Activated CD4-positive, alpha-beta memory T cell treated with anti-CD3 and anti-CD28 coated beads for 36 hours (primary cell): ENCODE measurements around the gene TSR3. TPM values are rescaled to one million over a fixed set of nuclear protein-coding genes. Genes with fewer than 3 reads are reported as not detected.

ENCODE experiments used
- CTCF ChIA-PET: fragments of 350-600 bp; sonication (Branson Sonifier 250); formaldehyde crosslinking; loops from one replicate; lab custom pipeline; 2021; ENCODE audit warnings: antibody characterized with exemption, inconsistent platforms; lab: Charles Lee
- POLR2A ChIA-PET: fragments of 350-600 bp; sonication (Branson Sonifier 250); formaldehyde crosslinking; loops from one replicate; lab custom pipeline; 2021; ENCODE audit warnings: antibody characterized with exemption; lab: Charles Lee
- DNase-seq: peaks from one replicate; pipeline ENCODE4 v3.0.0-alpha.2; 2020
- H3K27ac Mint-ChIP-seq: one replicate; pipeline ENCODE4 v1.8.0; 2021; ENCODE audit warnings: mixed read lengths
- H3K27me3 Mint-ChIP-seq: one replicate; pipeline ENCODE4 v1.8.0; 2021; ENCODE audit warnings: mixed read lengths
- H3K36me3 Mint-ChIP-seq: one replicate; pipeline ENCODE4 v1.8.0; 2021; ENCODE audit warnings: mixed read lengths
- H3K4me1 Mint-ChIP-seq: one replicate; pipeline ENCODE4 v1.8.0; 2021; ENCODE audit warnings: low read depth, mixed read lengths
- H3K4me3 Mint-ChIP-seq: one replicate; pipeline ENCODE4 v1.8.0; 2021; ENCODE audit warnings: mild to moderate bottlenecking, mixed read lengths
- H3K9me3 Mint-ChIP-seq: one replicate; pipeline ENCODE4 v1.8.0; 2021; ENCODE audit warnings: mixed read lengths
- intact Hi-C: fragments of 100-400 bp; cut with micrococcal nuclease; formaldehyde crosslinking; loops from one replicate; pipeline ENCODE4 v1.15.1; 2023
- total RNA-seq, 2 experiments: library from RNA; stranded (reverse); gene quantifications; one replicate each; pipeline ENCODE4 v1.2.3, GENCODE V29; 2021

TSR3 gene
- total RNA-seq, 2 experiments from 2014 or later, result 59.6 to 60.8 TPM

DNA sequence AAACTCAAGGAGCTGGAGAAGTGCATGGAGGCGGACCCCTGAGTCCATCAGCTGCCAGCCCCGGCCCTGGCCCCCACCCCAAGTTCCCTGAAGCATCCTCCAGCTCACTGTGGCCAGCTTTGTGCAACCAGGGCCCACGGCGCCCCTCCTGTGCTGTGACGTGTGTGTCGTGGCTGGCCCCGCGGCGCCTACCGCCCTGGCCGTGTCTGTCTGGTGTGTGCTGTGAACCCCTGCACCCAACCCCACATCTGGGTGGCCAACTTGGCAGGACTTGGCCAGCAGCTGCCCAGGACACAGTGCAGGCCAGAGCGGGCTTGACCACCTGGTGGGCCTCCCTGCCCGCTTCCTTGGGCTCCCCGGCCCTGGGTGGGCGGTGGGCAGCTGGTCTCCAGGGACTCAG is 3.2 kb downstream of the TSR3 start:
- Mint-ChIP-seq H3K4me3 (no peak overlapping the region), H3K27ac (no peak overlapping the region), H3K27me3 (no peaks in the 10 kb centered on the region), H3K36me3 (peaks cover 2% of the 10 kb centered on the region), H3K4me1 (peaks cover 23% of the 10 kb centered on the region), H3K9me3 (no peaks in the 10 kb centered on the region)
- CTCF ChIA-PET, result interaction anchor here (0.6 kb wide), 1 partner anchor 18 kb away, joined by 4 read pairs; no protein-coding TSS in a partner anchor
- no peak for DNase-seq
- POLR2A ChIA-PET, result no interaction called here
- intact Hi-C loops, result no loop called here

- Mint-ChIP-seq H3K9me3 (no peaks in the 10 kb centered on the region), H3K4me3 (no peak overlapping the region), H3K27me3 (no peaks in the 10 kb centered on the region), H3K4me1 (peaks cover 23% of the 10 kb centered on the region), H3K36me3 (peaks cover 2% of the 10 kb centered on the region), H3K27ac (no peak overlapping the region)
- ChIA-PET POLR2A (no interaction called here), CTCF (no interaction called here)
- DNase-seq, result no peak
- intact Hi-C loops, result no loop called here
Measured at GRCh38 chr16:1347962-1348361, 3.7 kb downstream of the TSR3 start.

- Mint-ChIP-seq H3K4me1 (peaks cover 26% of the 10 kb centered on the region), H3K4me3 (no peak overlapping the region), H3K27me3 (no peaks in the 10 kb centered on the region), H3K27ac (no peak overlapping the region), H3K9me3 (no peaks in the 10 kb centered on the region), H3K36me3 (peaks cover 2% of the 10 kb centered on the region)
- no peak for DNase-seq
- CTCF ChIA-PET, result interaction anchor here (1.3 kb wide), 1 partner anchor 16 kb away, joined by 4 read pairs; no protein-coding TSS in a partner anchor
- POLR2A ChIA-PET, result no interaction called here
- intact Hi-C loops, result no loop called here
Measured at GRCh38 chr16:1347286-1347855, 4.3 kb downstream of the TSR3 start.

DNA sequence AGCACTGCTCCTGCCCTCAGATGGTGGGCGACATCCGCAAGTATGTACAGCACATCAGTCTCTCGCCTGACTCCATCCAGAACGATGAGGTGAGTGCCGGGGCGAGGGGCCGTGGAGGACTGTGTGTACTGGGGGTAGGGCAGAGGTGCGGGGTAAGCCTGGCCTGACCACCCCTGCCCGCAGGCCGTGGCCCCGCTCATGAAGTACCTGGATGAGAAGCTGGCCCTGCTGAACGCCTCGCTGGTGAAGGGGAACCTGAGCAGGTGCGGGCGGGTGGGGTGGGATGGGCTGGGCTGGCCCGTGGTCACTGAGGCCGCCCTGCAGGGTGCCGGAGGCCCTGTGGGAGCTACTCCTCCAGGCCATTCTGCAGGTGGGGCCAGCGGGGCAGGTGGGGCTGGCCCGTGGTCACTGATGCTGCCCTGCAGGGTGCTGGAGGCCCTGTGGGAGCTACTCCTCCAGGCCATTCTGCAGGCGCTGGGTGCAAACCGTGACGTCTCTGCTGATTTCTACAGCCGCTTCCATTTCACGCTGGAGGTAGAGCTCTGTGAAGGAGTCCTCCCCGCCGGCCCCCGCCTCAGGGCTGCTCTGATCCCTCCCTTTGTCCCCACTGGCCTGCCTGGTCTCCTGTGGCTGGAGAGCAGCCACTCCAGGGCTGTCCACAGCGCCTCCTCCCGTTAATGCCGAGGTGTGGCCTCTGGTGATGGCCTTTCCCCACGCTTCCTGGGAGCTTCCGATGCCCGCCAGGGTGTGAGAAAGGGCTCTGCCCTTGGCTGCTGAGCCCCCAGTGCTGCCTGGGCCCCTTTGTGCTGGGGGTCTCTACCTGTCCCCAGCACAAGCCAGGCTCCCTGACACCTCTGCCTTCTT is 5.0 kb downstream of the TSR3 start:
- peaks cover 28% of the 10 kb centered on the region for H3K4me1 Mint-ChIP-seq
- no peak for DNase-seq
- CTCF ChIA-PET, result interaction anchor here (0.6 to 1.3 kb wide), 2 partner anchors 17 to 78 kb away, joined by 4 read pairs; no protein-coding TSS in a partner anchor
- POLR2A ChIA-PET, result interaction anchor here (1.3 kb wide), 1 partner anchor 12 kb away, joined by 4 read pairs; no protein-coding TSS in a partner anchor
- no peak overlapping the region for H3K27ac Mint-ChIP-seq
- no peaks in the 10 kb centered on the region for H3K9me3 Mint-ChIP-seq
- H3K27me3 Mint-ChIP-seq, result no peaks in the 10 kb centered on the region
- peaks cover 2% of the 10 kb centered on the region for H3K36me3 Mint-ChIP-seq
- intact Hi-C loops, result no loop called here
- H3K4me3 Mint-ChIP-seq, result no peak overlapping the region

- Mint-ChIP-seq H3K27ac (no peak overlapping the region), H3K4me1 (peaks cover 28% of the 10 kb centered on the region), H3K36me3 (no peaks in the 10 kb centered on the region), H3K4me3 (no peak overlapping the region), H3K27me3 (no peaks in the 10 kb centered on the region), H3K9me3 (no peaks in the 10 kb centered on the region)
- DNase-seq, result no peak
- POLR2A ChIA-PET, result interaction anchor here (0.7 to 1.3 kb wide), 2 partner anchors 11 to 37 kb away, joined by 3 to 4 read pairs; no protein-coding TSS in a partner anchor
- CTCF ChIA-PET, result interaction anchor here (0.6 to 1.3 kb wide), 2 partner anchors 18 to 79 kb away, joined by 4 read pairs; no protein-coding TSS in a partner anchor
- intact Hi-C loops, result no loop called here
Measured at GRCh38 chr16:1345651-1346421, 5.8 kb downstream of the TSR3 start.

DNA sequence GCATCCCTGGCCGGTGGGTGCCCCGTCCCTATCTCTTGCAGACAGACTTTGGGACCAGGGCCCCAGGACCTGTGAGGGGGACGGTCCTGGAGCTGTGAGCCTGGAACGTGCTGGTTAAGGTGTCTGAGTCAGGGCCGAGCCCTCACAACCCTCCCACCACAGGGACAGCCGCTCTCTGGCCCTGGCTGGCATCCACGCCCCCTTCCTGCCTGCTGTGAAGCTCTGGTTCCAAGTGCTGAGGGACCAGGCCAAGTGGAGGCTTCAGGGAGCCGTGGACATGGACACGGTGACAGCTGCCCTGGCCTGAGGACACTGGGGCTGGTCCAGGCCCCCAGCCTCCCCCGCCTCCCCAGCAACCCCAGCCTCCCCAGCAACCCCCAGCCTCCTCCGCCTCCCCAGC is 6.6 kb downstream of the TSR3 start:
- H3K36me3 Mint-ChIP-seq, result no peaks in the 10 kb centered on the region
- no peak for DNase-seq
- CTCF ChIA-PET, result no interaction called here
- POLR2A ChIA-PET, result no interaction called here
- intact Hi-C loops, result no loop called here
- no peaks in the 10 kb centered on the region for H3K9me3 Mint-ChIP-seq
- peaks cover 23% of the 10 kb centered on the region for H3K4me1 Mint-ChIP-seq
- H3K27me3 Mint-ChIP-seq, result no peaks in the 10 kb centered on the region
- H3K27ac Mint-ChIP-seq, result no peak overlapping the region
- H3K4me3 Mint-ChIP-seq, result no peak overlapping the region

GRCh38 chr16:1344499-1344898 is 7.2 kb downstream of the TSR3 start:
- H3K4me1 Mint-ChIP-seq, result peaks cover 22% of the 10 kb centered on the region
- intact Hi-C loops, result no loop called here
- H3K27me3 Mint-ChIP-seq, result no peaks in the 10 kb centered on the region
- no peak overlapping the region for H3K27ac Mint-ChIP-seq
- CTCF ChIA-PET, result interaction anchor here (1.4 kb wide), 1 partner anchor 20 kb away, joined by 4 read pairs; no protein-coding TSS in a partner anchor
- DNase-seq, result no peak
- H3K9me3 Mint-ChIP-seq, result no peaks in the 10 kb centered on the region
- no peaks in the 10 kb centered on the region for H3K36me3 Mint-ChIP-seq
- no peak overlapping the region for H3K4me3 Mint-ChIP-seq
- POLR2A ChIA-PET, result no interaction called here

- H3K27me3 Mint-ChIP-seq, result no peaks in the 10 kb centered on the region
- intact Hi-C loops, result loop anchor here (2.0 kb wide), 1 partner anchor 35 kb away; the partner anchor contains the start of gene UBE2I
- H3K36me3 Mint-ChIP-seq, result no peaks in the 10 kb centered on the region
- POLR2A ChIA-PET, result interaction anchor here (1.7 kb wide), 1 partner anchor 34 kb away, joined by 7 read pairs; the partner anchor contains the start of gene UBE2I
- H3K27ac Mint-ChIP-seq, result no peak overlapping the region
- CTCF ChIA-PET, result interaction anchor here (1.4 kb wide), 1 partner anchor 20 kb away, joined by 4 read pairs; no protein-coding TSS in a partner anchor
- no peak for DNase-seq
- H3K4me3 Mint-ChIP-seq, result peak overlapping the region; percentile 49
- no peaks in the 10 kb centered on the region for H3K9me3 Mint-ChIP-seq
- H3K4me1 Mint-ChIP-seq, result peaks cover 22% of the 10 kb centered on the region
Measured at GRCh38 chr16:1343428-1344242, 8.0 kb downstream of the TSR3 start.

- Mint-ChIP-seq H3K27me3 (no peaks in the 10 kb centered on the region), H3K36me3 (no peaks in the 10 kb centered on the region)
- intact Hi-C loops, result loop anchor here (2.0 kb wide), 1 partner anchor 34 kb away; the partner anchor contains the start of gene UBE2I
Measured at GRCh38 chr16:1342526-1343427, 8.9 kb downstream of the TSR3 start.

More at GRCh38 chr16:1342526-1343427, 8.9 kb downstream of the TSR3 start:
- H3K27ac Mint-ChIP-seq, result no peak overlapping the region
- H3K4me1 Mint-ChIP-seq, result peaks cover 22% of the 10 kb centered on the region
- DNase-seq, result peak; percentile 96
- CTCF ChIA-PET, result interaction anchor here (1.0 to 1.4 kb wide), 3 partner anchors 20 to 41 kb away, joined by 3 to 4 read pairs (median 3); no protein-coding TSS in a partner anchor
- POLR2A ChIA-PET, result interaction anchor here (1.7 kb wide), 1 partner anchor 34 kb away, joined by 7 read pairs; the partner anchor contains the start of gene UBE2I
- peak overlapping the region; percentile 49 for H3K4me3 Mint-ChIP-seq
- H3K9me3 Mint-ChIP-seq, result no peaks in the 10 kb centered on the region
